Measurements from ENCODE around the gene LSM7.

- TF ChIP-seq CTCF (IDR thresholded peaks at IDR 0.05): no peak
- no peak for TF ChIP-seq POLR2A (IDR thresholded peaks at IDR 0.05)
Observed at GRCh38 chr19:2374808-2375207, 46.4 kb upstream of the LSM7 start.
